Stimulated activated CD4-positive, alpha-beta T cell treated with anti-CD3 and anti-CD28 coated beads, Interleukin-4, amount 100 ng/mL, for 24 hours (primary cell): ENCODE data around the gene EGF.

ENCODE experiments used
- DNase-seq: peaks from one replicate; pipeline ENCODE4 v3.0.0-alpha.2; 2020

EGF gene

DNA sequence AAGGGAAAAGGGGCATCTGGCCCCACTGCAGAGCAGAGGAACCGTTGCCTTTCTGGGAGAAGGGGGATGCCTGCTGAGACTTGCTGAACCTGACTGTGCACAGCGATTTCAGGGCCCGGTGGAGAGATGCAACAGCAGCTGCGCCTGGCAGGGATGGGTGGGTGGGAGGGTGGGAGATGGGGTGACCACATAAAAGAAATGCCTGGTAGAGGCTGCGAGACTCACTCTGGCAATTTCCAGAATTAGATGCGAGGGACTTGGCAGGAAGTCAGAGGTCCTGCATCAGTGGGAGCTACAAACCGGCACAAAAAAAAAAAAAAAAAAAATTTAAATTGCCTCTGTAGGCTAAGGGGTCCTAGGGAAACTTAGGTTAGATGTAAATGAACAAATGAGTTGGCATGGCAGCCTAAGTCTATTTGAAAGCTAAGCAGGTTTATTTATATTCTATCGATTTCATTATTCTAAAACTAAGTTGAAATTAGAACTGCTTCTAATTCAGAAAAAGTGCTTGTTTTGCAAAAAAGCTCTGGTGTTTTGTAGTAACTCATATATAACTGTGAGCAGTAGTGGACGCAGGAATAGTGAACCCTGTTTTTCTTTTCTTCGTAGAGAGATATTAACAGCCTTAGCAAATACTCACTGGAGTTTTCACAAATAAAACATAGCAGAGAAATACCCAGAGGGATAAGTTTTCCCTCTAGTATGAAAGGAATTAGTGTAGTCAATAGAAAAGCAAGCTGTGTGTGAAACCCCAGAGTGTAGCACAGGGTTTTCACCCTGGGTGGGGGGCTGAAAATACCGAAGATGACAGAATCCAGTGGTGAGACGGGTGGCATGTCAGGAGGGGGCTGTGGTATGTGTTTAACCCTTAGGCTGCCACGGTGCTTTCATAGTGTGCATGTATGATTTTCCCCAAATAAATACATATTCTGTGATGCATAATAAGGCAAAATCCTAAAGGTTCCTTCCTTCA, 130.1 kb downstream of the EGF start:
- DNase-seq = no peak

DNA sequence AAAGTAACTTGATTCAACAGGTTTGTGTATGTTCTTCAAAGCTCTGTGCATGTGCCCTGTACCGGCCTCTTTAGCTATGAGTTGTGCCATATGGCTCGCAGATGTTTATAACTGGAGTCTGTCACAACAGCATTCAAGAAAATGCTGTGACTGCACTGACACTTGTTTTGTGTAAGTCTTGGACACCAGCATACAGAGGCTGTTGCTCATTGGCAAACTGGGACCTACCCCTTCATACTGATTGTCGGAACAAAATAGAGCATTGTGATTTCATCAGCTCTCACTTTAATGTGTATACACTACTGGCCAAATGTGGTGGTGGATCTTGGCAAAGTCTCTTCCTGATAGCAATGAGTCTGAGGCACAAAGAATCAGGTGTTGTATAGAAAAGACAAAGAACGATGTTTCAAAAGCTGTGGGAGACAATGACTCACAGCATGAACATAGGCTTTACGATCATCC, 133.9 kb downstream of the EGF start:
- DNase-seq = no peak

DNA sequence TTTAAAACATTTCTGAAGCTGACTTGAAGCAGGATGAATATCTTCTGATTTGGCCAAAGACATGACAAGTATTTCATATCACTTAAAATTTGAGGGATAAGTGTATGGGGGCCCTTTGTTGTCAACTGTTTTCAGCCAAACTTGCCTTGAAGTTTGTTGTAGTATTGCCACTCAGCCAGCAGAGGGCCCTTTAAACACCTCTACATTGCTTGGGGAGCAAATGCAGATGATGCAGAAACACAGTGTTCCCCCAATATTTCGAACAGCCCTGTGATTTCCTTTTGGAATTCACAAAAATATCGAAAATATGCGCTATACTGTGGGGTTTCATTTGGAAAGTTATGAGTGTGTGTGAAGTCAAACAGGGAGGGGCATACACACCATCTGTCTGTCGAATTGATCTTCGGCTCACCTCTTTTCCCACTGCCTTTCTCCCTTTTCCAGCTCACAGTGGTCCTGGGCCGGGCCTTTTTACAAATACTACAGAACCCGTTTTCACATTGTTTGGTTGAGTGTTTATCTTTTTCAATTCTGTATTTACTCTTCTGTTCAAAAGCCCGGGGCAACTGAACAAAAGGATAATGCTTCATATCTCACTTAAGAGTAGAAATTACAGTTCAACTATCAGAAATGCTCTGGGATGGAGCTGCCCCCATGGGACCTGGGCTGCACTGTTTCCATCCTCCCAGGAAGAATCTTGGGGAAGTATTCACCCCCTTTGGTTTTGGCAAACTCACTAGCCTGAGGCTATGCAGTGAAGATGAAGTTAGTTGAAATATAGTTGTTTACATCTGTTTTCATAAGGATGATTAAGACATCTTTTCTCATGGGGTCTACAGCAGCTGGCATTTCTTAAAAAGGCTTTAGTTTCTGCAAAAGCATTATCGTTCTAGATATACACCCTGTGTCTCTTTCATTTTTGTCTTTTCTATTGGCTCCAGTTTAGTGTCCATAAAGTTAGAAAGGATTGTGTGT, 137.6 kb downstream of the EGF start:
- DNase-seq = peak; percentile 57

- DNase-seq = no peak
These were observed 142.6 kb downstream of the EGF start for GRCh38 chr4:110055158-110055768.

DNA sequence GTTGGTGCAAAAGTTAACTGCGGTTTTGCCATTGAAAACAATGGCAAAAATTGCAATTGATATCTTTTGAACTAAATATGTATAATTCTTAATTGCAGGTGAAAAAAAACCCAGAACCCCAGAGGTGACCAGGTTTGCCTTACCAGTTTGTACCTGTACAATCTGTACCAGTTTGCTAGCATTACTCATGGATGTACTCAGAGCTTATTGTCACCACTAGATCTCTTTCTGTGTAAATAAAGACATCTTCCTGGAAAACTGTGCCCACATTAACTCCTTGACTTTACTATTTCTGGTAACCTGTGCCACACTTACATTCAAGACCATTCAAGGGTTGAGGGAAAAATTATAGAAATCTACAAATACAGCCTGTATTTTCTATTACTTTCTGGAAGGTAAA, 146.0 kb downstream of the EGF start:
- no peak for DNase-seq

GRCh38 chr4:110059556-110060191, 147.0 kb downstream of the EGF start:
- no peak for DNase-seq

DNA sequence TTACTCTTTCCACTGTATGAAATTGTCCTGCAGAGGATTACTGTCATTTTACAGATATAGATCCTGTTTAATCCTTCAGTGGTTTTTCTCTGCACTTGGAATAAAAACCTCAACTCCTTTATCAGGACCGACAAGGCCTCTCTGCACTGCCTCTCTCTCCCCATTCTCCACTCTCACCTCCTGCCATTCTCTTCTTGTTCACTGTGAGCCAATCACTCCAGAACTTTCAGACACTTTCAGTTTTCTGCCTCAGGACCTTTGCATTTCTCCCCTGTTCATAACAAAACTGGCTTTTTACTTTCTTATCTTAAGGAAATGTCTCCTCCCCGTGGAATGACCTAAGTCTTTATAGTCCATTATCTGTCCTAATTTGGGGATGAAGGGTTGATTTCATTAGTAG, 148.4 kb downstream of the EGF start:
- DNase-seq = no peak
